ENCODE measurements around the gene TACC2.

DNA sequence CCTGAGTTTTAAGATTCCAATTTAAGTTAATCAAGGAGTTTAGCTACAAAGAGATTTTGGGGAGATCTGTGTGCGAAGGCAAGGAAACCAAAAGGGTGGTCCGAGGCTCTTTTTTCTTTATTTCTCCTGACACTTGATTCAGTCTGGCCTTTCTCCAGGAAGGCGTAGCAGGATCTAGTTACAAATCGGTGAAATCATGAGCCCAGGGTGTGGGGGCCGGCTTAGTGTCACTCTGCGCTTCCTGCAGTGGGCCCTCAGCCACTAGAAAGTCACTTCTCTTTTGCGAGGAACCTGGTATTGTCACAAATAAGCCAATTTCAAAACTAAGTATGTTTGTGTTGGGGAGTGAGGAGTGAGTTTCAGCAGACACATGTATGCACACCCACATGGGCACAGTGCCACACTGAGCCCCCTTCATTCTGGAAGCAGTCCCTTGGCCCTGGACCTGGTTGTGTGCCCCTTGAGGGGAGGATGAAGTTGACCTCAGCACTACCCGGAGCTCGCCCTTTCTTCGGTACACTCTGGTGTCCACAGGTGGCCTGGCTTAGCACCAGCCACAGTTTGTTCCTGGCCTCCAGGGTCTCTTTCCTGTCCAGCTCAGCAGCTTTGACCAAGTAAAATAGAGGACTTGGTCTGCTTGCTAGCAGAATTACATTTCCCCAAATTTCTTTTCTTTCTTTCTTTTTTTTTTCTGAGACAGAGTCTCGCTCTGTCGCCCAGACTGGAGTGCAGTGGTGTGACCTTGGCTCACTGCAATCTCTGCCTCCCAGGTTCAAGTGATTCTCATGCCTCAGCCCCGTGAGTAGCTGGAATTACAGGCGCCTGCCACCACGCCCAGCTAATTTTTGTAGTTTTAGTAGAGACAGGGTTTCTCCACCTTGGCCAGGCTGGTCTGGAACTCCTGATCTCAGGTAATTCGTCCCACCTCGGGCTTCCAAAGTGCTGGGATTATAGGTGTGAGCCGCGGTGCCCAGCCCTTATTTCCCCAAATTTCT, 198.2 kb downstream of the TACC2 start:
- TF ChIP-seq SIN3A (IDR thresholded peaks at IDR 0.05; ENCODE audit: borderline replicate concordance, insufficient read depth, low read length) (no peak), POLR2AphosphoS5 (IDR thresholded peaks at IDR 0.05; ENCODE audit: low read depth, low read length) (no peak)

Data from PFSK-1 (cell line).